Hepatocyte (in vitro differentiated cells): ENCODE measurements around the gene RNASE11. TPM values are rescaled to one million over a fixed set of nuclear protein-coding genes. Genes with fewer than 3 reads are reported as not detected.
"Not testable (repeated sequence)": the region's sequence is repeated elsewhere in the genome, so short reads cannot be mapped to it uniquely, and the experiment has no call there.

Source experiments
- DNase-seq: peaks from one replicate; pipeline ENCODE4 v3.0.0-alpha.2; 2016; ENCODE audit warnings: low spot score
- H2AFZ ChIP-seq: fragments of 200-600 bp; sonication (generic); 2 replicates; pipeline ENCODE4 v1.6.0; 2016; ENCODE audit warnings: antibody characterized with exemption, mild to moderate bottlenecking
- H3K27ac ChIP-seq: fragments of 200-600 bp; sonication (generic); 2 replicates; pipeline ENCODE4 v1.5.1; 2016; ENCODE audit warnings: mild to moderate bottlenecking
- H3K27me3 ChIP-seq: fragments of 200-600 bp; sonication (generic); 2 replicates; pipeline ENCODE4 v1.6.1; 2016
- H3K36me3 ChIP-seq: fragments of 200-600 bp; sonication (generic); replicated peaks from 2 replicates; pipeline ENCODE4 v1.5.1; 2016; ENCODE audit warnings: low read depth; ENCODE audit not compliant: insufficient read depth
- H3K4me1 ChIP-seq: fragments of 200-600 bp; sonication (generic); 2 replicates; pipeline ENCODE4 v1.5.1; 2016; ENCODE audit warnings: mild to moderate bottlenecking, moderate library complexity; ENCODE audit not compliant: insufficient read depth
- H3K4me2 ChIP-seq: fragments of 200-600 bp; sonication (generic); 2 replicates; pipeline ENCODE4 v1.6.0; 2016
- H3K4me3 ChIP-seq: fragments of 200-600 bp; sonication (generic); 2 replicates; pipeline ENCODE4 v1.5.1; 2016; ENCODE audit warnings: mild to moderate bottlenecking
- H3K79me2 ChIP-seq: fragments of 200-600 bp; sonication (generic); 2 replicates; pipeline ENCODE4 v1.6.0; 2017; ENCODE audit warnings: mild to moderate bottlenecking
- H3K9me2 ChIP-seq: fragments of 200-600 bp; sonication (generic); replicated peaks from 2 replicates; pipeline ENCODE4 v1.6.0; 2017; ENCODE audit warnings: mild to moderate bottlenecking; ENCODE audit not compliant: insufficient read depth
- H3K9me3 ChIP-seq: fragments of 200-600 bp; sonication (generic); 2 replicates; pipeline ENCODE4 v1.5.1; 2016; ENCODE audit warnings: low read depth, mild to moderate bottlenecking
- H4K20me1 ChIP-seq: fragments of 200-600 bp; sonication (generic); 2 replicates; pipeline ENCODE4 v1.6.0; 2016; ENCODE audit warnings: mild to moderate bottlenecking; ENCODE audit not compliant: insufficient read depth, poor library complexity, severe bottlenecking
- CTCF ChIP-seq: fragments of 200-600 bp; sonication (generic); IDR thresholded peaks from 2 replicates; pipeline ENCODE4 v1.5.1; 2016; ENCODE audit warnings: antibody characterized with exemption, mild to moderate bottlenecking; ENCODE audit not compliant: poor library complexity
- EZH2 ChIP-seq: fragments of 200-600 bp; sonication (generic); IDR thresholded peaks from 2 replicates; pipeline ENCODE4 v1.6.1; 2016; ENCODE audit warnings: antibody characterized with exemption, mild to moderate bottlenecking, borderline replicate concordance
- EZH2phosphoT487 ChIP-seq: fragments of 200-600 bp; sonication (generic); IDR thresholded peaks from one replicate; pipeline ENCODE4 v1.6.1; 2018; ENCODE audit warnings: antibody characterized with exemption, mild to moderate bottlenecking, low read depth, moderate library complexity; ENCODE audit not compliant: unreplicated experiment, severe bottlenecking
- WGBS: methylation state at CpG from one replicate; pipeline ENCODE4 v1.1.6; 2016; ENCODE audit warnings: low lambda C conversion rate; ENCODE audit errors: missing lambda C conversion rate; 5-methylcytosine and 5-hydroxymethylcytosine counted together
- polyA plus RNA-seq: library from polyadenylated mRNA; unstranded; fragments of >200 nt; fragmentation: Nextera tagmentation; extraction: Ambion mirVana; gene quantifications from 2 replicates; pipeline ENCODE4 v1.2.1, GENCODE V29; 2016
- total RNA-seq: library from RNA; depleted of rRNA; stranded (reverse); fragments of >200 nt; gene quantifications from 2 replicates; pipeline ENCODE4 v1.2.3, GENCODE V29; 2014

The RNASE11 gene
- total and polyA plus RNA-seq, 2 experiments from 2014 or later, result not detected

- no peak overlapping the region for H3K27ac ChIP-seq
- no peaks in the 10 kb centered on the region for H4K20me1 ChIP-seq
- no peak overlapping the region for H3K4me3 ChIP-seq
- H2AFZ ChIP-seq, result no peak overlapping the region
- H3K79me2 ChIP-seq, result no peaks in the 10 kb centered on the region
- DNase-seq, result no peak
- no peak for TF ChIP-seq EZH2phosphoT487
- no peak for TF ChIP-seq CTCF
- no peak for TF ChIP-seq EZH2
- no peaks in the 10 kb centered on the region for H3K27me3 ChIP-seq
- 90% methylated on average over 9 of the region's 9 CpGs for WGBS
- H3K9me3 ChIP-seq, result no peaks in the 10 kb centered on the region
- H3K4me1 ChIP-seq, result no peaks in the 10 kb centered on the region
- no peaks in the 10 kb centered on the region for H3K9me2 ChIP-seq
- H3K4me2 ChIP-seq, result no peak overlapping the region
- no peaks in the 10 kb centered on the region for H3K36me3 ChIP-seq
Measured at GRCh38 chr14:20602583-20602982, 14.8 kb upstream of the RNASE11 start.

GRCh38 chr14:20601522-20601921 lies 13.7 kb upstream of the RNASE11 start:
- TF ChIP-seq EZH2, result no peak
- TF ChIP-seq CTCF, result no peak
- TF ChIP-seq EZH2phosphoT487, result no peak
- Histone ChIP-seq H3K4me2 (no peak overlapping the region), H3K79me2 (no peaks in the 10 kb centered on the region)

GRCh38 chr14:20597108-20597507 lies 9.3 kb upstream of the RNASE11 start:
- DNase-seq, result no peak
- Histone ChIP-seq H3K9me3 (no peaks in the 10 kb centered on the region), H3K9me2 (no peaks in the 10 kb centered on the region), H2AFZ (no peak overlapping the region), H3K4me1 (no peaks in the 10 kb centered on the region), H3K27ac (no peak overlapping the region), H3K4me2 (no peak overlapping the region), H3K79me2 (no peaks in the 10 kb centered on the region), H4K20me1 (no peaks in the 10 kb centered on the region), H3K4me3 (no peak overlapping the region), H3K36me3 (no peaks in the 10 kb centered on the region), H3K27me3 (no peaks in the 10 kb centered on the region)
- 86% methylated on average over 1 of the region's 1 CpG for WGBS
- TF ChIP-seq EZH2, result no peak

More at GRCh38 chr14:20601522-20601921, 13.7 kb upstream of the RNASE11 start:
- Histone ChIP-seq H3K9me3 (no peaks in the 10 kb centered on the region), H3K27ac (no peak overlapping the region), H2AFZ (no peak overlapping the region), H3K36me3 (no peaks in the 10 kb centered on the region), H3K4me1 (no peaks in the 10 kb centered on the region), H3K27me3 (no peaks in the 10 kb centered on the region), H3K4me3 (no peak overlapping the region), H3K9me2 (no peaks in the 10 kb centered on the region), H4K20me1 (no peaks in the 10 kb centered on the region)
- no peak for DNase-seq
- 85% methylated on average over 12 of the region's 12 CpGs for WGBS

- not testable (repeated sequence) for H4K20me1 ChIP-seq, H3K9me2 ChIP-seq, H3K27me3 ChIP-seq, H3K4me2 ChIP-seq, H3K27ac ChIP-seq, H3K79me2 ChIP-seq, H3K4me3 ChIP-seq, DNase-seq, H3K4me1 ChIP-seq, H3K36me3 ChIP-seq, H2AFZ ChIP-seq, H3K9me3 ChIP-seq
- 92% methylated on average over 3 of the region's 3 CpGs for WGBS
Measured at GRCh38 chr14:20595726-20596125, 7.9 kb upstream of the RNASE11 start.

- H3K79me2 ChIP-seq, result no peaks in the 10 kb centered on the region
Measured at GRCh38 chr14:20592574-20592973, 4.8 kb upstream of the RNASE11 start.

More at GRCh38 chr14:20592574-20592973, 4.8 kb upstream of the RNASE11 start:
- Histone ChIP-seq H3K4me2 (no peak overlapping the region), H3K36me3 (no peaks in the 10 kb centered on the region), H3K9me3 (no peaks in the 10 kb centered on the region), H3K4me1 (no peaks in the 10 kb centered on the region), H3K27me3 (no peaks in the 10 kb centered on the region), H3K9me2 (no peaks in the 10 kb centered on the region), H3K27ac (no peak overlapping the region), H2AFZ (no peak overlapping the region), H3K4me3 (no peak overlapping the region), H4K20me1 (no peaks in the 10 kb centered on the region)
- 71% methylated on average over 1 of the region's 1 CpG for WGBS
- DNase-seq, result no peak
- TF ChIP-seq EZH2, result no peak
